NT2/D1 (cell line): ENCODE measurements around the gene PATL2.
"Not testable (repeated sequence)": the region's sequence is repeated elsewhere in the genome, so short reads cannot be mapped to it uniquely, and the experiment has no call there.

Experiments used
- DNase-seq: peaks from one replicate; pipeline ENCODE4 v3.0.0-alpha.2; 2011; ENCODE audit warnings: low read depth, low spot score
- H3K27me3 ChIP-seq: 2 replicates; pipeline ENCODE4 v1.6.0; 2011; ENCODE audit warnings: mild to moderate bottlenecking; ENCODE audit not compliant: insufficient read length, insufficient read depth
- H3K36me3 ChIP-seq: 2 replicates; pipeline ENCODE4 v1.6.1; 2011; ENCODE audit warnings: mild to moderate bottlenecking, low read length, mixed read lengths; ENCODE audit not compliant: insufficient read depth, insufficient read length
- H3K4me1 ChIP-seq: 2 replicates; pipeline ENCODE4 v1.5.1; 2011; ENCODE audit not compliant: insufficient read depth, insufficient read length
- H3K4me3 ChIP-seq: 2 replicates; pipeline ENCODE4 v1.5.1; 2011; ENCODE audit warnings: low read depth; ENCODE audit not compliant: insufficient read length
- H3K9ac ChIP-seq: 2 replicates; pipeline ENCODE4 v1.6.0; 2011; ENCODE audit warnings: low read depth; ENCODE audit not compliant: insufficient read length
- H3K9me3 ChIP-seq: 2 replicates; pipeline ENCODE4 v1.5.1; 2011; ENCODE audit warnings: mild to moderate bottlenecking, low read length; ENCODE audit not compliant: insufficient read depth
- SUZ12 ChIP-seq: IDR thresholded peaks from 2 replicates; pipeline ENCODE4 v1.6.1; 2011; ENCODE audit not compliant: insufficient read length, insufficient read depth; ENCODE audit errors: extremely low read depth
- YY1 ChIP-seq: IDR thresholded peaks from 2 replicates; pipeline ENCODE4 v1.6.1; 2011; ENCODE audit not compliant: insufficient read length, insufficient read depth
- ZNF274 ChIP-seq: IDR thresholded peaks from 2 replicates; pipeline ENCODE4 v1.6.1; 2011; ENCODE audit warnings: mild to moderate bottlenecking, low read depth, low read length

The PATL2 gene

DNA sequence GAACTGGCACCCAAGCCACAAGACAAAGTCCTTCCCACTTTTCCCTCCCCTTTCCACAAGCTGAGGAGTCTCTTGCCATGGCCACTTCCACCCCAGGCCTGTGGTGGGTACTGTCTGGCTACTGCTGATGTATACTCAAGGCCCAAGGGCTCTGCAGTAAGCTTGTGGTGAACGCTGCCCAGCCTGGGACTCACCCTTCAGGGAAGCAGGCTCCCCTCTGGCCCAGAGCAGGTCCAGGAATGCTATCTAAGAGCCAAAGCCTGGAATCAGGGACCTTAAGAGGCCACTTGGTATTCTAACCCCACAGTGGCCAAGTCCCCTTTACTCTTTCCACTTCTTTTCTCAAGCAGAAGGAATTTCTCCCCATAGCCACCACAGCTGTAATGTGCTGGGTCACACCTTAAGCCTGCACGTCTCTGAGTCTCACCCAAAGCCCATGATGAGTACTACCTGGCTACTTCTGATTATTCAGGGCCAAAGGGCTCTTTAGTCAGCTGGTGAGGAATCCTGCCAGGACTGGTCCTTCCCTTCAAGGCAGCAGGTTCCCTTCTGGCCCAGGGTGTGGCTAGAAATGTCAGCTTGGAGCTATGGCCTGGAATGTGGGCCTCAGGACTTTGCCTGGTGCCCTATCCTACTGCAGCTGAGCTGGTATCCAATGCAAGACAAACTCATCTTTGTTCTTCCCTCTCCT, 4.0 kb downstream of the PATL2 start:
- no peak for DNase-seq
- Histone ChIP-seq H3K36me3 (no peaks in the 10 kb centered on the region), H3K4me3 (no peak overlapping the region), H3K9me3 (no peaks in the 10 kb centered on the region), H3K4me1 (peaks cover 3% of the 10 kb centered on the region), H3K9ac (no peak overlapping the region), H3K27me3 (no peaks in the 10 kb centered on the region)
- TF ChIP-seq SUZ12 (no peak), YY1 (no peak), ZNF274 (no peak)

DNA sequence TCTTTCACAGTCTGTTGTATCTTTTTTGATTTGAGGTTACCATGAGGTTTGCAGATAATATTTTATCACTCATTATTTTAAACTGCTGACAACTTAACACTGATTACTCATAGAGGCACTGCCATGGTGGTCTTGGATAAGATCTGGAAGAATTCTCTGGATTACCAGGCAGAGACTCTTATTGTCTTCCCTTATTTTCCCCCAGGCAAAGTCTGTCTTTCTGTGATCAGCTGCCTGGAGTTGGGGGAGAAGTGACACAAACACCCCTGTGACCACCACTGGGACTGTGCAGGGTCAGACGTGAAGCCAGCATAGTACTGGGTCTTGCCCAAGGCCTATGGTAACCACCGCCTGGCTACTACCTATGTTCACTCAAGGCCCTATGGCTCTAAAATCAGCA, 4.7 kb downstream of the PATL2 start:
- Histone ChIP-seq H3K9ac (no peak overlapping the region), H3K4me3 (no peak overlapping the region), H3K9me3 (no peaks in the 10 kb centered on the region), H3K36me3 (no peaks in the 10 kb centered on the region), H3K4me1 (peaks cover 3% of the 10 kb centered on the region), H3K27me3 (no peaks in the 10 kb centered on the region)
- DNase-seq: no peak
- no peak for TF ChIP-seq ZNF274
- TF ChIP-seq YY1: no peak
- no peak for TF ChIP-seq SUZ12

DNA sequence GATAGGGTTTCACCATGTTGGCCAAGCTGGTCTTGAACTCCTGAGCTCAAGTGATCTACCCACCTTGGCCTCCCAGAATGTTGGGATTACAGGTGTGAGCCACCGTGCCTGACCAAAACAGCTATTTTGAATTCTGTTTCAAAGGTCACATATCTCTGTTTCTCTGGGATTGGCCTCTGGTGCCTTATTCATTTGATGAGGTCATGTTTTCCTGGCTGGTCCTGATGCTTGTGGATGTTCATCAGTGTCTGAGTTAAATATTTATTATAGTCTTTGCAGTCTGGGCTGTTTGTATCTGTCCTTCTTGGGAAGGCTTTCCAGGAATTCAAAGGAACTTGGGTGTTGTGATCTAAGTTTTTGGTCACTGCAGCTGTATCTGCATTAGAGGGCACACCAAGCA, 5.1 kb downstream of the PATL2 start:
- TF ChIP-seq ZNF274 (no peak), SUZ12 (no peak), YY1 (no peak)
- no peak for DNase-seq
- Histone ChIP-seq H3K9me3 (no peaks in the 10 kb centered on the region), H3K4me3 (no peak overlapping the region), H3K4me1 (peaks cover 3% of the 10 kb centered on the region), H3K36me3 (no peaks in the 10 kb centered on the region), H3K9ac (no peak overlapping the region), H3K27me3 (no peaks in the 10 kb centered on the region)

DNA sequence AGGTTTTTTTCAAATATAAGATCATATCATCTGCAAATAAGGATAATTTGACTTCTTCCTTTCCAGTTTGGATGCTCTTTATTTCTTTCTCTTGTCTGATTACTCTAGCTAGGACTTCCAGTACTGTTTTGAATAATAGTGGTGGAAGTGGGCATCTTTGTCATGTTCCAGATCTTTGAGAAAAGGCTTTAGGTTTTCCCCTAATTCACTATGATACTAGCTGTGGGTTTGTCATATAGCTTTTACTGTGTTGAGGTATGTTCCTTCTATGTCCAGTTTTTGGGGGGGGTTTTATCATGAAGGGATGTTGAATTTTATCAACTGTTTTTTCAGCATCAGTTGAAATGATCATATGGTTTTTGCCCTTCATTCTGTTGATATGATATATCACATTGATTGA, 10.4 kb downstream of the PATL2 start:
- H3K9me3 ChIP-seq, H3K4me1 ChIP-seq, DNase-seq, H3K9ac ChIP-seq, H3K4me3 ChIP-seq, H3K36me3 ChIP-seq, H3K27me3 ChIP-seq: not testable (repeated sequence)

DNA sequence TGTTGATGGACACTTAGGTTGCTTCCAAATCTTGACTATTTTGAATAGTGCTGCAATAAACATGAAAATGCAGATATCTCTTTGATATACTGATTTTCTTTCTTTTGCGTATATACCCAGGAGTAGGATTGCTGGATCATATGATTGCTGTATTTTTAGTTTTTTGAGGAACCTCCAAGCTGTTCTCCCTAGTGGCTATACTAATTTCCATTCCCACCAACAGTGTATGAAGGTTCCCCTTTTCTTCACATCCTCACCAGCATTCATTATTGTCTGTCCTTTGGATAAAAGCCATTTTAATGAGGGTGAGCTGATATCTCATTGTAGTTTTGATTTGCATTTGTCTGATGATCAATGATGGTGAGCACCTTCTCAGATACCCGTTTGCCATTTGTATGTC, 12.5 kb downstream of the PATL2 start:
- no peaks in the 10 kb centered on the region for H3K9me3 ChIP-seq
- no peaks in the 10 kb centered on the region for H3K4me1 ChIP-seq
- no peak overlapping the region for H3K4me3 ChIP-seq
- no peaks in the 10 kb centered on the region for H3K27me3 ChIP-seq
- no peak for DNase-seq
- no peaks in the 10 kb centered on the region for H3K36me3 ChIP-seq
- TF ChIP-seq YY1 (no peak), SUZ12 (no peak), ZNF274 (no peak)
- no peak overlapping the region for H3K9ac ChIP-seq

DNA sequence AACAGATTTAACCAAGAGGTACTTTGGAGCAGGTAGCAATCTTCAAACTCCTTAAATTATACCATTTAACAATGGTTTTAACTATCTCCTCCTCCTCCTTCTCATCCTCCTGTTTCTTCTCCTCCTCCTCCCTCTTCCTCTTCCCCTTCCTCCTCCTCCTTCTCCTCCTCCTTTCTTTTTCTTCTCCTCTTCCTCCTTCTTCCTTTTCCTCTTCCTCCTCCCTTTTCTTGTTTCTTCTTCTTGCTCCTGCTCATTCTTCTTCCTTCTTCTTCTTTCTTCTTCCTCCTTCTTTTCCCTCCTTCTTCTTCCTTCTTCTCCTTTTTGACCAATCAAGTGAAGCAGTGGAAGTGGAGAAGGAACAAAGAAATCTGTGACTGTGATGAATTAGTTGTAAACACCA, 14.1 kb downstream of the PATL2 start:
- Histone ChIP-seq H3K36me3 (no peaks in the 10 kb centered on the region), H3K9me3 (no peaks in the 10 kb centered on the region), H3K4me1 (no peaks in the 10 kb centered on the region), H3K4me3 (no peak overlapping the region), H3K27me3 (no peaks in the 10 kb centered on the region), H3K9ac (no peak overlapping the region)
- no peak for DNase-seq
- TF ChIP-seq SUZ12 (no peak), YY1 (no peak), ZNF274 (no peak)

DNA sequence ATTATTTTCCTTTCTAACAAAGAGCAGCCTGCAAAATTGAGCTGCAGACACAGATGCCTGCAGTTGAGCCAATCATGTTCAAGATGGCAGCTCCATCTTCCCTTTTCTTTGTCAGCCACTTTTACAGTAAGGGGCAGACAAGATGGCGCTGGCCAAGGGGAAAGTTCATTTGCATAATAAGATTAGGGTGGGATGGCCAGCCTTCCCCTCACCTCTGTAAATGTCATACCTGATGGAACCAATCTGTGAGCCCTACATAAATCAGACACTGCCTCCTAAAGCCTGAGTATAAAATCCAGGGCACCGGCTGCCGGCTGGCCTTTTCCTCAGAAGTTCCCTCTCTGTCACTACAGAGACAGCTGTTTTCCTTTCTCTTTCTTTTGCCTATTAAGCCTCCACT, 15.8 kb downstream of the PATL2 start:
- no peak overlapping the region for H3K9ac ChIP-seq
- DNase-seq: no peak
- no peaks in the 10 kb centered on the region for H3K36me3 ChIP-seq
- no peaks in the 10 kb centered on the region for H3K4me1 ChIP-seq
- H3K4me3 ChIP-seq: no peak overlapping the region
- H3K27me3 ChIP-seq: no peaks in the 10 kb centered on the region
- TF ChIP-seq ZNF274 (no peak), YY1 (no peak), SUZ12 (no peak)
- no peaks in the 10 kb centered on the region for H3K9me3 ChIP-seq

DNA sequence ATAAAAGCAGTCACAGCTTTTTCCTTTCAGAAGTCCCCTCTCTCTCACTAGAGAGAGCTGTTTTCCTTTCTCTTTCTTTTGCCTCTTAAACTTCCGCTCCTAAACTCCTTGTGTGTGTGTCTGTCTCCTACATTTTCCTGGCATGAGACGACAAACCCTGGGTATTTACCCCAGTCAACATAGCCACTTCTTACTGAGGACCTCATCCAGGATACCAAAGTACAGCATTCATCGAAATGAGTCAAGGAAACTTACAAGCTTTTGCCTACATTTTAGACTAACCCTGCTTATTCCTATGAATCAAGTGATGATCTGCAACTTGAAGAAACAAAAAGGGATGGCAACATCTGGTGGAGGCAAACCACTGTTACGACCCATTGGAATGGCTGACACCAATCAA, 16.7 kb downstream of the PATL2 start:
- H3K9me3 ChIP-seq: no peaks in the 10 kb centered on the region
- no peaks in the 10 kb centered on the region for H3K36me3 ChIP-seq
- no peak overlapping the region for H3K4me3 ChIP-seq
- no peak overlapping the region for H3K9ac ChIP-seq
- no peak for DNase-seq
- H3K4me1 ChIP-seq: no peaks in the 10 kb centered on the region
- TF ChIP-seq ZNF274: no peak
- TF ChIP-seq SUZ12: no peak
- no peak for TF ChIP-seq YY1
- no peaks in the 10 kb centered on the region for H3K27me3 ChIP-seq
